Activated CD4-positive, alpha-beta memory T cell treated with anti-CD3 and anti-CD28 coated beads for 36 hours (primary cell): ENCODE data around the gene TMA16. TPM values are rescaled to one million over a fixed set of nuclear protein-coding genes. Genes with fewer than 3 reads are reported as not detected.

ENCODE experiments used
- CTCF ChIA-PET: fragments of 350-600 bp; sonication (Branson Sonifier 250); formaldehyde crosslinking; loops from one replicate; lab custom pipeline; 2021; ENCODE audit warnings: antibody characterized with exemption, inconsistent platforms; lab: Charles Lee
- POLR2A ChIA-PET: fragments of 350-600 bp; sonication (Branson Sonifier 250); formaldehyde crosslinking; loops from one replicate; lab custom pipeline; 2021; ENCODE audit warnings: antibody characterized with exemption; lab: Charles Lee
- DNase-seq: peaks from one replicate; pipeline ENCODE4 v3.0.0-alpha.2; 2020
- H3K27ac Mint-ChIP-seq: one replicate; pipeline ENCODE4 v1.8.0; 2021; ENCODE audit warnings: mixed read lengths
- H3K27me3 Mint-ChIP-seq: one replicate; pipeline ENCODE4 v1.8.0; 2021; ENCODE audit warnings: mixed read lengths
- H3K36me3 Mint-ChIP-seq: one replicate; pipeline ENCODE4 v1.8.0; 2021; ENCODE audit warnings: mixed read lengths
- H3K4me1 Mint-ChIP-seq: one replicate; pipeline ENCODE4 v1.8.0; 2021; ENCODE audit warnings: low read depth, mixed read lengths
- H3K4me3 Mint-ChIP-seq: one replicate; pipeline ENCODE4 v1.8.0; 2021; ENCODE audit warnings: mild to moderate bottlenecking, mixed read lengths
- H3K9me3 Mint-ChIP-seq: one replicate; pipeline ENCODE4 v1.8.0; 2021; ENCODE audit warnings: mixed read lengths
- intact Hi-C: fragments of 100-400 bp; cut with micrococcal nuclease; formaldehyde crosslinking; loops from one replicate; pipeline ENCODE4 v1.15.1; 2023
- total RNA-seq, 2 experiments: library from RNA; stranded (reverse); gene quantifications; one replicate each; pipeline ENCODE4 v1.2.3, GENCODE V29; 2021

Gene TMA16
- total RNA-seq, 2 experiments from 2014 or later = 46.0 to 52.0 TPM

GRCh38 chr4:163564221-163564720 is 69.8 kb downstream of the TMA16 start:
- intact Hi-C loops = no loop called here
- POLR2A ChIA-PET = no interaction called here

GRCh38 chr4:163565226-163566135 is 71.0 kb downstream of the TMA16 start:
- Mint-ChIP-seq H3K36me3 (peaks cover 4% of the 10 kb centered on the region), H3K27me3 (no peaks in the 10 kb centered on the region), H3K9me3 (peaks cover 5% of the 10 kb centered on the region), H3K4me3 (no peak overlapping the region), H3K27ac (no peak overlapping the region), H3K4me1 (no peaks in the 10 kb centered on the region)
- intact Hi-C loops = no loop called here
- DNase-seq = no peak
- POLR2A ChIA-PET = no interaction called here
- CTCF ChIA-PET = interaction anchor here (0.9 kb wide), 1 partner anchor 15 kb away, joined by 3 read pairs; no protein-coding TSS in a partner anchor

More at GRCh38 chr4:163564221-163564720, 69.8 kb downstream of the TMA16 start:
- CTCF ChIA-PET = interaction anchor here (0.6 to 1.4 kb wide), 3 partner anchors 8 to 25 kb away, joined by 4 to 5 read pairs (median 4); no protein-coding TSS in a partner anchor
- Mint-ChIP-seq H3K27ac (no peak overlapping the region), H3K9me3 (peaks cover 10% of the 10 kb centered on the region), H3K4me1 (peaks cover 5% of the 10 kb centered on the region), H3K27me3 (no peaks in the 10 kb centered on the region), H3K36me3 (peaks cover 6% of the 10 kb centered on the region), H3K4me3 (no peak overlapping the region)
- DNase-seq = no peak

- POLR2A ChIA-PET = no interaction called here
- peaks cover 3% of the 10 kb centered on the region for H3K9me3 Mint-ChIP-seq
- no peak for DNase-seq
- no peak overlapping the region for H3K27ac Mint-ChIP-seq
- H3K4me1 Mint-ChIP-seq = no peaks in the 10 kb centered on the region
- H3K27me3 Mint-ChIP-seq = no peaks in the 10 kb centered on the region
- H3K4me3 Mint-ChIP-seq = no peak overlapping the region
- peaks cover 3% of the 10 kb centered on the region for H3K36me3 Mint-ChIP-seq
- intact Hi-C loops = no loop called here
- CTCF ChIA-PET = interaction anchor here (0.9 kb wide), 1 partner anchor 16 kb away, joined by 3 read pairs; no protein-coding TSS in a partner anchor
Observed at GRCh38 chr4:163566257-163566796, 71.8 kb downstream of the TMA16 start.

GRCh38 chr4:163568843-163569242 is 74.4 kb downstream of the TMA16 start:
- no peak overlapping the region for H3K4me3 Mint-ChIP-seq
- H3K27ac Mint-ChIP-seq = no peak overlapping the region
- no peak for DNase-seq
- ChIA-PET CTCF (no interaction called here), POLR2A (no interaction called here)
- intact Hi-C loops = no loop called here
- no peaks in the 10 kb centered on the region for H3K36me3 Mint-ChIP-seq
- H3K27me3 Mint-ChIP-seq = no peaks in the 10 kb centered on the region
- H3K4me1 Mint-ChIP-seq = no peaks in the 10 kb centered on the region
- H3K9me3 Mint-ChIP-seq = no peaks in the 10 kb centered on the region

Other genes with a start within 250 kb of the TMA16 start
- not detected for gene NPY1R, start 162.1 kb upstream of the TMA16 start, total RNA-seq
- gene NPY5R, start 150.8 kb upstream of the TMA16 start, total RNA-seq = not detected
- gene TKTL2, start 20.9 kb upstream of the TMA16 start, total RNA-seq = not detected